ENCODE data around the gene BICRA. TPM values are rescaled to one million over a fixed set of nuclear protein-coding genes. Genes with fewer than 3 reads are reported as not detected.
"Not testable (repeated sequence)": the region's sequence is repeated elsewhere in the genome, so short reads cannot be mapped to it uniquely, and the experiment has no call there.

Gene BICRA
- 15.8 and 16.6 TPM in 2 replicates for total RNA-seq

GRCh38 chr19:47608969-47609905, at the start of gene BICRA:
TSS of gene BICRA (plus strand) at chr19:47609134. CDS start at chr19:47673575, 64,441 bp downstream.
- intact Hi-C loops (cut with micrococcal nuclease): loop anchor here (1.0 to 2.0 kb wide), 3 partner anchors 9 to 352 kb away; partner anchors contain the start of gene NAPA

- intact Hi-C loops (cut with micrococcal nuclease): no loop called here
These were observed 47.9 kb upstream of the BICRA start for GRCh38 chr19:47560999-47561398.

DNA sequence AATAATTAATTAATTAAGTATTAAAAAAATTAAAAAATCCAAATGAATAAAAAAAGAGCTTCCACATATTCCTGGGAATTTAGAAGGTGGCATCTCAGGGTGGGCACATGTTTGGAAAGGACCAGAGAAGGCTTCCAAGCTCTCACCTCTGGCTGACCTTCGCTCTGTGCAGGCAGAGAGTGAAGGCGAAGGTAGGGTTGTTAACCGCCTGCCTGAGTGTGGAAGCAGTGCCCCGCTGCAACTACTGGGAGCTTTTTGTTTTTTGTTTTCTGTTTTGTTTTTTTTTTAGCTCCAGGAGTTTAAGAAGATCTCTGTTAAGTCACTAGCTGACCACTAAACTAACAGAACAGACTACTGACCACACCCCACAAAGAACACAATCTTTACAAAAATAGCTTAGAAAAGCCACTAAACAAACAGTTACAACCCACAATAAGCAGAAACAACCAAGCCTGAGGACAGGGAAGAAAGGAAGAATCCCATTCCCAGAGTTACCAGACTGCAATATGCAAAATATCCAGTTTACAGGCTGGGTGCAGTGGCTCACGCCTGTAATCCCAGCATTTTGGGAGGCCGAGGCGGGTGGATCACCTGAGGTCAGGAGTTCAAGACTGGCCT, 47.4 kb upstream of the BICRA start:
- intact Hi-C loops (cut with micrococcal nuclease): no loop called here

DNA sequence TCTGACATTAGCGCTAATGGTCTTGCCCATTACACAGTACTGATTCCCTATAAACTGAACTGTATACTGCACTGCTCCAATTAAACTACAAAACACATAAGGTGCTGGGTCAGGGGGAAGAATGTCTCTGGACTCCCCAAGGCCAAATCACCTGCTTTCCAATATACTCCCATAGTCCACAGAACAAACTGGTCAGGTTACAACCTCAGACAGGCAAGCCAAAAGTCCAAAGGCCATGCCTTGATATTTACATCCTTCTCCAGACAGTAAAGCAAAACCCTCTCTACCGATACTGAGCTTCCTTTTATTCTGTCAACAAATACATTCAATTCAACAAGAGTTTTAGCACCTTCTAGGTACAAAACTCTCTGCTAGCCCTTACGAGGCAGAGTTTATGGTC, 44.9 kb upstream of the BICRA start:
- intact Hi-C loops (cut with micrococcal nuclease): no loop called here

DNA sequence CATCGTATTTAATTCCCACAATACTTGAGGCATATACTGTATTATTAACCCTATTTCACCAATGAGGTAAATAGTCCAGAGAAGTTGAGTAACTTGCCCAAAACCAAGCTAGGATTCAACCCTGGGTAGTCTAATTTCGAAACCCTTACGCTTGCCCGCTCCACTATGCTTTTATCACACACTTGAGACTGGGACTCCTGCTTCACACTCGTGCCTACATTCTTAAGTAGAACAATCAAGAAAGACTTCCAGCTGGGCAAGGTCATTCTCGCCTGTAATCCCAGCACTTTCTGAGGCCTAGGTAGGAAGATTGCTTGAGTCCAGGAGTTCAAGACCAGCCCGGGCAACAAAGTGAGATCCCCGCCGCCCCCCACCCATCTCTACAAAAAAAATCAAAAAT, 39.6 kb upstream of the BICRA start:
- intact Hi-C loops (cut with micrococcal nuclease): no loop called here

- intact Hi-C loops (cut with micrococcal nuclease): no loop called here
These were observed 36.3 kb upstream of the BICRA start for GRCh38 chr19:47572635-47573034.

DNA sequence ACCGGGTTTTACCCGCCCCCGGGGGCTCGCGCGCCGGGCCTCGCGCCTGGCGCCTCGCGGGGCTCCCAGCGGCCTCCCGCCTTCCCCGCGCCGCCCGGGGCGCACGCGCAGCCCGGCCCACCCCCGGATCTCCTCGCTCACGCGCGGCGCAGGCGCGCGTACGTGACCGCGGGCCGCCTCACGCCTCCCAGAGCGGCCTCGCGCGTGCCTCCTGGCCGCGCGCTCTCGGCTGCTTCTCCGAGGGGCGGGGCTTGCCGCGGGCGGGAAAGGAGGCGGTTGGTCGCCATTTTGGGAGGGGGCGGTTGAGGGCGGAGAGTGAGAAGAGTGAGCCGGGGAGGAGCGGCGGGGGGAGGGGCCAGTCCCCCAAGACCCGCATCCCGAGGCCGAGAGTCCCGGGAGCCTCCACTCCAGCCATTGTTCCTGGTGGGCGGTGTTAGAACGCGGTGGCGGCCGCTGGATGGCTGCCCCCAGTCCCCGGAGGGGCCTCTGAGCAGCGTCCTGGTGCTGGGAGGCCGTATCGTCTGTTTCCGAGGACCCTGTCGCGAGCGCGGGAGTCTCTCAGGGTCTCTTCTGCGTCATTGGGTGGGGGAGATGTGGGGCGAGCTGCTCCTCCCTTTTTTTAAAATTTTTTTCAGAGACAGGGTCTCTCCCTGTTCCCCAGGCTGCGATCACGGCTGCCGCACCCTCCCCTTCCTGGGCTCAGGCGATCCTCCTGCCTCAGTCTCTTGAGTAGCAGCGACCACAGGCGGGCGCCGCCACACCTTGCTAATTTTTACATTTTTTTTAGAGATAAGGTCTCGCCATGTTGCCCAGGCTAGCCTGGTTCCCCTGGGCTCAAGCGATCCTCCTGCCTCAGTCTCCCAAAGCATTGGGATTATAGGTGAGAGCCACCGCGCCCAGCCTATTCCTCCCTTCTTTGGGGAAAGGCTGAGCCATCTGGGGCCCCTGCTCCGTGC, 35.6 kb upstream of the BICRA start, which contains the start of gene ZNF541:
Gene ZNF541, minus strand, starts transcription at position 78 of the 956 bp plus-strand sequence. CDS start 17,292 bp downstream, outside the sequence.
- intact Hi-C loops (cut with micrococcal nuclease): no loop called here

- intact Hi-C loops (cut with micrococcal nuclease): no loop called here
These were observed 28.5 kb upstream of the BICRA start for GRCh38 chr19:47580397-47580796.

DNA sequence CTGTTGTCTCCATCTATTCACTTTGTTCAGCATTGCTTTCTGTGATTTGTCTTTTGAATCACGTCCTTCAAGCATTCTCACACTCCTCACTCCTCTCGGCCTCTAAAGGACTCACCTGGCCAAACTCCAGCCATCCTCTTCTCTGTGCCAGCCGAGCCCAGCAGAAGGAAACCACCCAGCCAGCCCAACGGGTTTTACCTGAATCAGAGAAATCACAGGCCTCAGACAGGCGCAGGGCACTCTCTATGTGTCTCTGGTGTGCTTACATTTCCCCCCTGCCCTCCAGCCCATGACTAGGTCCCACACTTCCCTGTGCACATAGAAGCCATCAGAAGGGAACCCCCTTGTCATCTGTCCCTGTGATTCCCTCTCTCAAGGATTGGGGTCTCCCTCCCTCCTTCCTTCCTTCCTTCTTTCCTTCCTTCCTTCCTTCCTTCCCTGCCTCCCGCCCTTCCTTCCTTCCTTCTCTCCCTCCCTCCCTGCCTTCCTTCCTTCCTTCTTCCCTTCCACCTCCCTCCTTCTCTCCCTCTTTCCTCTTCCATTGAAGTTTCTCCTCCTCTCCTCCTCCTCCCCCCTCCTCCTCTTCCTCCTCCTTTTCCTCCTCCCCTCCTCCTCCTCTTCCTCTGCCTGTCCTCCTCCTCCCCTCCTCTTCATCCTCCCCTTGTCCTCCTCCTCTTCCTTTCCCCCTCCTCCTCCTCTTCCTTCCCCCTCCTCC, 27.2 kb upstream of the BICRA start:
- intact Hi-C loops (cut with micrococcal nuclease): no loop called here

DNA sequence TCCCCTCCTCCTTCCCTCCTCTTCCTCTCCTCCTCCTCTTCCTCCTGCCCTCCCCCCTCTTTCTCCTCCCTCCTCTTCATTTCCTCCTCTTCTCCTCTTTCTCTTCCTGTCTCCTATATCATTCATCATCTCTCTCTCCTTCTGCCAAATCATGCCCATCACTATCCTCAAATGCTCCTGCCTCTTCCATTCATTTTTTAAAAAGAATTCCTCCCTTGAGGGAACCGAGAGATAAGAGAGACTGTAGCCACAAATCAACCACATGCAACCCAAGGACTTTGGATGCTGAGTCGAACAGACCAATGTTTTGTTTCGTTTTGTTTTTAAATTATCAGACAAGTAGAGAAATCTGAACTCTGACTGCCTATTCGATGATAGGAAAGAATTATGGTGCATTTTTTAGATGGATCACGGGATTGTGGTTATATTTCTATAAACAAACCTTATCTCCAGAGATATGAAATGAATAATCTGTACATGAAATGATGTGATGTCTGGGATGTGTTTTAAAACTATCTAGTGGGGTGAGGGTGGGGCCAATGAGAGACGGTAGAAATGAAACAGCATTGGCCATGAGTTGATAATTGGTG, 26.5 kb upstream of the BICRA start:
- intact Hi-C loops (cut with micrococcal nuclease): no loop called here

DNA sequence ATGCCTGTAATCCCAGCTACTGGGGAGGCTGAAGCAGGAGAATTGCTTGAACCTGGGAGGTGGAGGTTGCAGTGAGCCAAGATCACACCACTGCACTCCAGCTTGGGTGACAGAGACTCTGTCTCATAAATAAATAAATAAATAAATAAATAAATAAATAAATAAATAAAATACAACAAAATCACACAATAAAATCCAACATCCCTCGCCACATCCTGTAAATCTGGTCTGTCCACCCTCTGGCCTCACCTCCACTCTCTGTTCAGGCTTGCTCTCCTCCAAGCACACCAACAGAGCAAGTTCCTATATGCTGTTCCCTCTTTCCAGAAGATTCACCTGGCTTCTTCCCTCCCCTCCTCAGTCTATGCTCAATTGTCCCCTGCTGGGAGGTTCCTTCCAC, 25.8 kb upstream of the BICRA start:
- intact Hi-C loops (cut with micrococcal nuclease): not testable (repeated sequence)

DNA sequence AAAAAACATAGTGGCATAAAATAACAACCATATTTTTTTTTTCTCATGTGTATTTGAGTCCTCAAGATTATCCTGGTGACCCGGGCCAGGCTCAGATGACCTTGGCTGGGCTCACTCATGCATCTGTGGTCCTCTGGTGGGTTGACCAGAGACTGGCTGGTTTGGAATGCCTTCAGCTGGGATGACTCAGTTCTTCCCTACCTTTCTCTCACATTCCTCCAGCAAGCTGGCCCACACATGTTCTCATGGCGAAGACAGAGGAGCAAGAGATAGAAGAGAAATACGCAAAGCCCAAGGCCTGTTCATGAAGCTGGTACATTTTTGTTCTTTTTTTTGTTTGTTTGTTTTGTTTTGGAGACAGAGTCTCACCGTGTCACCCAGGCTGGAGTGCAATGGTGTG, 21.6 kb upstream of the BICRA start:
- intact Hi-C loops (cut with micrococcal nuclease): no loop called here

GRCh38 chr19:47589824-47590223, 19.1 kb upstream of the BICRA start:
- intact Hi-C loops (cut with micrococcal nuclease): no loop called here

GRCh38 chr19:47593860-47594259, 15.1 kb upstream of the BICRA start:
- intact Hi-C loops (cut with micrococcal nuclease): no loop called here

DNA sequence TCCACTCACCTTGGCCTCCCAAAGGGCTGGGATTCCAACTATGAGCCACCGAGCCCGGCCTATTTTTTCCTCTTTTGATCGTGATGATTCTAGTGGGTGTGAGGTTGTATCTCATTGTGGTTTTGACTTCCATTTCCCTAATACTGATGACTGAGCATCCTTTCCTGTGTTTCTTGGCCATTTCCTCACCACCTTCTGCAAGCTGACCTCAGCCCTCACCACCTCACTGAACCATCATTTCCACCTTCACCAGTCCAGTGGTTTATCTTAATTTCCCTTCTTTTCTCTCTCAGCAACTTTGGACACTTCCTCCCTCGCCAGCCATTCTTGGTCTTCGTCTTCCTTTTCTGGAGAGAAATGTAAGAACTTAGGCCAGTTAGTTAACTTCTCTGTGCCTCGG, 13.0 kb upstream of the BICRA start:
- intact Hi-C loops (cut with micrococcal nuclease): no loop called here

DNA sequence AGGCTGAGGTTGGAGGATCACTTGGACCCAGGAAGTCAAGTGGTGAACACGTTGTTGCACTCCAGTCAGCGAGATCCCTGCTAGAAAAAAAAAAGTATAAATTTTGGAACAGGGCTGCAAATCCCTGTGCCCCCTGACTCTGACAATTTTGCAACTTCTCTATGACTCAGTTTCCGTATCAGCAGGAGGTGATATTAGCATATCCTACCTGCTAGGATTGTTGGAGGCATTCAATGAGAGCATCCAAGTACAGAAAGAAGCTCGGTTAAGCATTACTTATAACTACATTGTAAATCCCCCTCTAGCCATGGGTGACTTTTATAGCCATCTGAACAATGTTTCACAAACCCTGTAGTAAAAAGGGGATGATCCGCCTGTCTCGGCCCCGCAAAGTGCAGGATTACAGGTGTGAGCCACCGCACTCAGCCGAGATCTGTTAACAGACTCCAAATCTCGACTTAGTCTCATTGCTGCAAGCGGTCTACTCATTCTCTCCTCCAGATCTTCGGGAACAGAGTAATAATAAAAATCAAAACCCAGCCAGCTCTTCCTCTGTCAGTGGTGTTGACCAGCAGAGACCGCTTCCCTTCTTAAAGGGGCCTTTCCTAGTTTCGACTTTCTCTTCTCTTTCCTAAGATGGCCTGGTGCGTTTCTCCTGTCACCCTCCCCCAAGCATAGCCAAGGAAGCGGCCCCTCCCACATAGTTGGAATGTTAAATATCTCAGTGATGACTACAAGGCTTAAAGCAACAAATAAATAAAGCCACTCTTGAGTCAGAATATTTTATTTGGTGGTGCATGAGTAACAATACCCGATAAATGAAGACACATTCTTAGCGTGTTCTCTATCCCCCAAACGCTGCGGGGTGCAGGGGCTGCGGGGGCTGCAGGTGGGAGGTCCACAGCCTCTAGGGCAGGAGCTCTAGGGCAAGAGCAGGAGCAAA, 10.3 kb upstream of the BICRA start:
- intact Hi-C loops (cut with micrococcal nuclease): no loop called here

GRCh38 chr19:47599671-47600245, 9.2 kb upstream of the BICRA start:
- intact Hi-C loops (cut with micrococcal nuclease): loop anchor here (1.0 kb wide), 2 partner anchors 9 to 84 kb away; partner anchors contain the start of gene NAPA

All from T-helper 2 cell treated with Interferon-gamma antibody and Interleukin-4, amounts not matched to agents 100 ng/mL and 5 ng/mL, for 36 hours (primary cell).